NCI-H2107 treated with DMSO at 0.1 percent for 48 hours (cell line): ENCODE results near the gene PARP12.

Experiments
- DNase-seq: peaks from one replicate; lab custom pipeline; 2025; ENCODE audit not compliant: unreplicated experiment; lab: John Stamatoyannopoulos, UW

The PARP12 gene

GRCh38 chr7:140036224-140036962, 26.4 kb downstream of the PARP12 start:
- peak; percentile 31 for DNase-seq

GRCh38 chr7:140035400-140036223, 27.1 kb downstream of the PARP12 start:
- DNase-seq, result no peak

- no peak for DNase-seq
These were observed 28.3 kb downstream of the PARP12 start for GRCh38 chr7:140034421-140034820.

GRCh38 chr7:140033779-140034363, 28.9 kb downstream of the PARP12 start:
- no peak for DNase-seq

- DNase-seq, result no peak
These were observed 29.7 kb downstream of the PARP12 start for GRCh38 chr7:140033036-140033435.

- DNase-seq, result no peak
These were observed 31.4 kb downstream of the PARP12 start for GRCh38 chr7:140031364-140031763.

GRCh38 chr7:140029072-140029471, 33.7 kb downstream of the PARP12 start:
- DNase-seq, result no peak

GRCh38 chr7:140028311-140028710, 34.4 kb downstream of the PARP12 start:
- DNase-seq, result no peak

GRCh38 chr7:140027858-140028257, 34.9 kb downstream of the PARP12 start:
- DNase-seq, result no peak

- no peak for DNase-seq
These were observed 35.8 kb downstream of the PARP12 start for GRCh38 chr7:140026935-140027334.

- no peak for DNase-seq
These were observed 36.8 kb downstream of the PARP12 start for GRCh38 chr7:140025814-140026433.

GRCh38 chr7:140025241-140025640, 37.5 kb downstream of the PARP12 start:
- DNase-seq, result no peak

GRCh38 chr7:140024585-140024984, 38.2 kb downstream of the PARP12 start:
- DNase-seq, result no peak

- no peak for DNase-seq
These were observed 39.0 kb downstream of the PARP12 start for GRCh38 chr7:140023728-140024127.

GRCh38 chr7:140022582-140023211, 40.1 kb downstream of the PARP12 start:
- no peak for DNase-seq

- DNase-seq, result no peak
These were observed 41.1 kb downstream of the PARP12 start for GRCh38 chr7:140021603-140022002.

- DNase-seq, result no peak
These were observed 43.1 kb downstream of the PARP12 start for GRCh38 chr7:140019606-140020005.

- no peak for DNase-seq
These were observed 43.6 kb downstream of the PARP12 start for GRCh38 chr7:140019172-140019571.

- no peak for DNase-seq
These were observed 44.4 kb downstream of the PARP12 start for GRCh38 chr7:140018125-140019043.

- DNase-seq, result no peak
These were observed 45.2 kb downstream of the PARP12 start for GRCh38 chr7:140017543-140017942.
